Ovary (tissue), 9 donors: Measurements from ENCODE around the gene TUBGCP5. TPM values are rescaled to one million over a fixed set of nuclear protein-coding genes. Genes with fewer than 3 reads are reported as not detected.

ENCODE experiments used
- DNase-seq, 5 donors: peaks; one replicate each; pipeline ENCODE4 v3.0.0-alpha.2; 2019 to 2020
- H3K27ac ChIP-seq, 2 donors: fragments of 200-600 bp; one replicate each; pipeline versions ENCODE4 v1.5.1 to v1.8.0; 2019 to 2022
- H3K27me3 ChIP-seq: fragments of 200-600 bp; one replicate; pipeline ENCODE4 v1.8.0; 2022
- H3K36me3 ChIP-seq: fragments of 200-600 bp; sonication (generic); one replicate; pipeline ENCODE4 v1.5.1; 2019
- H3K4me1 ChIP-seq: one replicate; pipeline ENCODE4 v1.8.1; 2013; ENCODE audit warnings: mild to moderate bottlenecking, moderate library complexity; ENCODE audit not compliant: insufficient read depth
- H3K4me3 ChIP-seq: fragments of 200-600 bp; sonication (generic); one replicate; pipeline ENCODE4 v1.5.1; 2017
- H3K9me3 ChIP-seq, 2 donors: fragments of 200-600 bp in 1 of 2; sonication (generic) in 1 of 2; one replicate each; pipeline versions ENCODE4 v1.5.1 to v1.8.1; 2013 to 2019; ENCODE audit warnings: mild to moderate bottlenecking in 1 of 2, moderate library complexity in 1 of 2
- CTCF ChIP-seq, 3 donors: fragments of 450-650 bp in 2 of 3; fragments of 200-600 bp in 1 of 3; IDR thresholded peaks; one replicate each; pipeline versions ENCODE4 v1.5.1 to v1.8.0; 2016 to 2022; ENCODE audit warnings: antibody characterized with exemption in 3 of 3, mild to moderate bottlenecking in 1 of 3
- EP300 ChIP-seq: sonication (generic); formaldehyde crosslinking; IDR thresholded peaks from one replicate; pipeline ENCODE4 v1.6.1; 2017; ENCODE audit warnings: antibody characterized with exemption
- POLR2A ChIP-seq: fragments of 450-650 bp; IDR thresholded peaks from one replicate; pipeline ENCODE4 v1.6.1; 2017; ENCODE audit warnings: antibody characterized with exemption, mild to moderate bottlenecking, moderate library complexity
- WGBS, 3 donors: extraction: QIAGEN DNeasy Blood & Tissue Kit in 1 of 3; methylation state at CpG; one replicate each; pipeline versions ENCODE4 v1.1.5 to v1.1.7; 2013 to 2017; 5-methylcytosine and 5-hydroxymethylcytosine counted together
- intact Hi-C, 4 donors: fragments of 100-400 bp; cut with DNase I; formaldehyde crosslinking; loops; one replicate each; pipeline versions ENCODE4 v1.11.0 to v1.15.1; 2022 to 2023
- polyA plus RNA-seq, 2 donors: library from polyadenylated mRNA; stranded (reverse); fragments of 200-250 nt in 1 of 2; fragments of 350-450 nt in 1 of 2; fragmentation: Illumina TruSeq in 1 of 2; extraction: RNeasy Lipid Tissue Mini Kit (QIAGEN cat#74804) in 1 of 2; gene quantifications; one replicate each; pipeline ENCODE4 v1.2.3, GENCODE V29; 2013 to 2014
- total RNA-seq, 7 donors: library from RNA; depleted of rRNA in 2 of 7; stranded (reverse); fragments of >200 nt in 2 of 7; fragmentation: NEBNext Ultra II Directional in 3 of 7; extraction: Animal tissue kit (Norgen Biotek cat#: 25700) in 3 of 7; gene quantifications; one replicate each; pipeline versions ENCODE4 v1.1.0 to v1.2.4, GENCODE V29; 2016 to 2023
- donor health status: DM: no; HTN: no; CAD: no; lungs with moderate emphysema.
- donor health status: DM: no; HTN: no; CAD: no.
- donor health status: Bipolar disorder and iron deficiency.
- donor health status: DM: yes; HTN: yes; CAD: no.
- donor health status: DM: no; HTN: no; CAD: no.
- donor health status: DM: yes; HTN: yes; CAD: no.

The TUBGCP5 gene
- total and polyA plus RNA-seq, 9 donors = 8.5 to 25.6 (median 16.1) TPM

GRCh38 chr15:23079766-23080165 is 40.4 kb upstream of the TUBGCP5 start:
- no peak overlapping the region for H3K27ac ChIP-seq
- no peaks in the 10 kb centered on the region for H3K27me3 ChIP-seq
- no peaks in the 10 kb centered on the region for H3K36me3 ChIP-seq
- no peaks in the 10 kb centered on the region for H3K4me1 ChIP-seq
- H3K9me3 ChIP-seq = no peaks in the 10 kb centered on the region
- TF ChIP-seq EP300 = no peak
- H3K4me3 ChIP-seq = no peak overlapping the region
- WGBS, 3 donors = 64 to 71% (median 67%) methylated on average over 7 of the region's 7 CpGs
- DNase-seq = no peak
- intact Hi-C loops = no loop called here

- DNase-seq = no peak
- intact Hi-C loops = no loop called here
- Histone ChIP-seq H3K4me1 (peaks cover 2% of the 10 kb centered on the region), H3K36me3 (no peaks in the 10 kb centered on the region), H3K27me3 (no peaks in the 10 kb centered on the region), H3K9me3 (no peaks in the 10 kb centered on the region), H3K27ac (no peak overlapping the region), H3K4me3 (no peak overlapping the region)
- WGBS, 3 donors = 70 to 79% (median 75%) methylated on average over 4 of the region's 4 CpGs
- TF ChIP-seq EP300 (no peak), POLR2A (no peak), CTCF (IDR thresholded peaks at IDR 0.05) (no peak)
Measured at GRCh38 chr15:23075927-23076326, 36.6 kb upstream of the TUBGCP5 start.

GRCh38 chr15:23074684-23075083 is 35.3 kb upstream of the TUBGCP5 start:
- H3K4me1 ChIP-seq = peaks cover 2% of the 10 kb centered on the region
- intact Hi-C loops = no loop called here
- DNase-seq = no peak
- WGBS, 3 donors = 53 to 73% (median 70%) methylated on average over 1 of the region's 1 CpG
- H3K27ac ChIP-seq = no peak overlapping the region
- TF ChIP-seq EP300 = no peak
- TF ChIP-seq CTCF (IDR thresholded peaks at IDR 0.05) = no peak
- no peak for TF ChIP-seq POLR2A
- no peaks in the 10 kb centered on the region for H3K36me3 ChIP-seq
- no peak overlapping the region for H3K4me3 ChIP-seq
- no peaks in the 10 kb centered on the region for H3K27me3 ChIP-seq
- H3K9me3 ChIP-seq = no peaks in the 10 kb centered on the region

GRCh38 chr15:23073890-23074646 is 34.7 kb upstream of the TUBGCP5 start:
- H3K4me3 ChIP-seq = no peak overlapping the region
- no peak overlapping the region for H3K27ac ChIP-seq
- no peak for DNase-seq
- peaks cover 2% of the 10 kb centered on the region for H3K4me1 ChIP-seq
- H3K36me3 ChIP-seq = no peaks in the 10 kb centered on the region
- intact Hi-C loops = no loop called here
- 36 to 60% (median 45%) methylated on average over 23 to 24 of the region's 24 CpGs for WGBS, 3 donors
- no peaks in the 10 kb centered on the region for H3K27me3 ChIP-seq
- TF ChIP-seq CTCF (IDR thresholded peaks at IDR 0.05) (no peak), POLR2A (no peak), EP300 (no peak)
- H3K9me3 ChIP-seq = no peaks in the 10 kb centered on the region

- peaks cover 2% of the 10 kb centered on the region for H3K4me1 ChIP-seq
- DNase-seq = no peak
- no peak overlapping the region for H3K4me3 ChIP-seq
- H3K9me3 ChIP-seq = peaks cover 0 to under 1% of the 10 kb centered on the region in 2 donors
- no peaks in the 10 kb centered on the region for H3K36me3 ChIP-seq
- TF ChIP-seq POLR2A (no peak), EP300 (no peak), CTCF (IDR thresholded peaks at IDR 0.05) (no peak)
- intact Hi-C loops = no loop called here
- no peak overlapping the region for H3K27ac ChIP-seq
- H3K27me3 ChIP-seq = no peaks in the 10 kb centered on the region
- WGBS, 3 donors = 83 to 91% (median 84%) methylated on average over 1 of the region's 1 CpG
Measured at GRCh38 chr15:23072633-23073032, 33.3 kb upstream of the TUBGCP5 start.
